ENCODE data around the gene NSD2. TPM values are rescaled to one million over a fixed set of nuclear protein-coding genes. Genes with fewer than 3 reads are reported as not detected.

NSD2 gene
- total RNA-seq, 4 donors from 2014 or later: 56.0 to 255 (median 98.9) TPM

- H3K27ac ChIP-seq: no peak overlapping the region
- H3K4me3 ChIP-seq: no peak overlapping the region
- no peaks in the 10 kb centered on the region for H3K4me1 ChIP-seq
- no peaks in the 10 kb centered on the region for H3K27me3 ChIP-seq
- H3K36me3 ChIP-seq: peaks cover 0 to 51% (median 0%) of the 10 kb centered on the region in 3 donors
- no peak for TF ChIP-seq POLR2A (IDR thresholded peaks at IDR 0.05)
- TF ChIP-seq, protein P1, sequence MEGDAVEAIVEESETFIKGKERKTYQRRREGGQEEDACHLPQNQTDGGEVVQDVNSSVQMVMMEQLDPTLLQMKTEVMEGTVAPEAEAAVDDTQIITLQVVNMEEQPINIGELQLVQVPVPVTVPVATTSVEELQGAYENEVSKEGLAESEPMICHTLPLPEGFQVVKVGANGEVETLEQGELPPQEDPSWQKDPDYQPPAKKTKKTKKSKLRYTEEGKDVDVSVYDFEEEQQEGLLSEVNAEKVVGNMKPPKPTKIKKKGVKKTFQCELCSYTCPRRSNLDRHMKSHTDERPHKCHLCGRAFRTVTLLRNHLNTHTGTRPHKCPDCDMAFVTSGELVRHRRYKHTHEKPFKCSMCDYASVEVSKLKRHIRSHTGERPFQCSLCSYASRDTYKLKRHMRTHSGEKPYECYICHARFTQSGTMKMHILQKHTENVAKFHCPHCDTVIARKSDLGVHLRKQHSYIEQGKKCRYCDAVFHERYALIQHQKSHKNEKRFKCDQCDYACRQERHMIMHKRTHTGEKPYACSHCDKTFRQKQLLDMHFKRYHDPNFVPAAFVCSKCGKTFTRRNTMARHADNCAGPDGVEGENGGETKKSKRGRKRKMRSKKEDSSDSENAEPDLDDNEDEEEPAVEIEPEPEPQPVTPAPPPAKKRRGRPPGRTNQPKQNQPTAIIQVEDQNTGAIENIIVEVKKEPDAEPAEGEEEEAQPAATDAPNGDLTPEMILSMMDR (IDR thresholded peaks at IDR 0.05): no peak
- no peak for DNase-seq
- no peaks in the 10 kb centered on the region for H3K9me3 ChIP-seq
Observed at GRCh38 chr4:1971456-1972200, 100.4 kb downstream of the NSD2 start.

GRCh38 chr4:1972414-1972813 lies 101.2 kb downstream of the NSD2 start:
- peaks cover 0 to 59% (median 0%) of the 10 kb centered on the region in 3 donors for H3K36me3 ChIP-seq
- H3K4me3 ChIP-seq: no peak overlapping the region
- H3K4me1 ChIP-seq: no peaks in the 10 kb centered on the region
- TF ChIP-seq, protein P1 (IDR thresholded peaks at IDR 0.05): no peak
- no peak for TF ChIP-seq POLR2A (IDR thresholded peaks at IDR 0.05)
- DNase-seq: no peak
- no peak overlapping the region for H3K27ac ChIP-seq
- no peaks in the 10 kb centered on the region for H3K27me3 ChIP-seq
- no peaks in the 10 kb centered on the region for H3K9me3 ChIP-seq

- no peaks in the 10 kb centered on the region for H3K9me3 ChIP-seq
- H3K4me3 ChIP-seq: no peak overlapping the region
- H3K36me3 ChIP-seq: peaks cover 0 to 67% (median 0%) of the 10 kb centered on the region in 3 donors
- no peaks in the 10 kb centered on the region for H3K4me1 ChIP-seq
- H3K27ac ChIP-seq: no peak overlapping the region
- DNase-seq: no peak
- no peaks in the 10 kb centered on the region for H3K27me3 ChIP-seq
- TF ChIP-seq, protein P1 (IDR thresholded peaks at IDR 0.05): no peak
- no peak for TF ChIP-seq POLR2A (IDR thresholded peaks at IDR 0.05)
Observed at GRCh38 chr4:1973218-1973617, 102.0 kb downstream of the NSD2 start.

DNA sequence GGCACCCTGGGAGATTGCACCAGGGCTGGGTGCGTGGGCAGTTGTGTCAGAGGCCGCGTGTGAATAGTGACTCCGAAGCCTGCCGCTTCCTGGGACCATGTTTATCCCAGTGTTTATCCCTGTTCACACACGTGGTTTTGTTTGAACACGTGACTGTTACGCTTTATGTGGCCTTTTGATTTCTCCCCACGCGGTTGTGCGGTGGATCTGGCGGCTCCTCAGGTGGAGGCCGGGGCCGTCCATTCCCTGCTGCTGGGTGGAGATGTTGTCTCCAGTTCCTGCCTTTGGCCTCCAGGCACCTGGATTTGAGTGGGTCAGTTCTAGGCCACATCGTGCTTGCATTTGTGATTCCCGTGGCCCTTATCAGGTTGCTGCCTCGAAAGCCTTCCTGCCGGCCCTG lies 102.5 kb downstream of the NSD2 start:
- Histone ChIP-seq H3K9me3 (no peaks in the 10 kb centered on the region), H3K27me3 (no peaks in the 10 kb centered on the region), H3K4me3 (no peak overlapping the region), H3K27ac (no peak overlapping the region), H3K36me3 (peaks cover 0 to 70% (median 0%) of the 10 kb centered on the region in 3 donors), H3K4me1 (no peaks in the 10 kb centered on the region)
- TF ChIP-seq, protein P1 (IDR thresholded peaks at IDR 0.05): no peak
- TF ChIP-seq POLR2A (IDR thresholded peaks at IDR 0.05): no peak
- DNase-seq: no peak

- H3K4me1 ChIP-seq: no peaks in the 10 kb centered on the region
- no peaks in the 10 kb centered on the region for H3K27me3 ChIP-seq
- H3K9me3 ChIP-seq: no peaks in the 10 kb centered on the region
- H3K4me3 ChIP-seq: no peak overlapping the region
- no peak overlapping the region for H3K27ac ChIP-seq
- no peak for TF ChIP-seq POLR2A (IDR thresholded peaks at IDR 0.05)
- TF ChIP-seq, protein P1 (IDR thresholded peaks at IDR 0.05): no peak
- H3K36me3 ChIP-seq: peaks cover 0 to 75% (median 0%) of the 10 kb centered on the region in 3 donors
- no peak for DNase-seq
Observed at GRCh38 chr4:1974840-1975239, 103.6 kb downstream of the NSD2 start.

Data from Peyer's patch (tissue), 4 donors.